Fibroblast of peridontal ligament (primary cell): Measurements from ENCODE around the gene TRMT61B.
A peak's percentile ranks its signal among the peaks of the same experiment; 100 is the strongest.

ENCODE experiments used
- DNase-seq: peaks from one replicate; pipeline ENCODE4 v3.0.0-alpha.2; 2010; ENCODE audit errors: extremely low read depth

The TRMT61B gene

DNA sequence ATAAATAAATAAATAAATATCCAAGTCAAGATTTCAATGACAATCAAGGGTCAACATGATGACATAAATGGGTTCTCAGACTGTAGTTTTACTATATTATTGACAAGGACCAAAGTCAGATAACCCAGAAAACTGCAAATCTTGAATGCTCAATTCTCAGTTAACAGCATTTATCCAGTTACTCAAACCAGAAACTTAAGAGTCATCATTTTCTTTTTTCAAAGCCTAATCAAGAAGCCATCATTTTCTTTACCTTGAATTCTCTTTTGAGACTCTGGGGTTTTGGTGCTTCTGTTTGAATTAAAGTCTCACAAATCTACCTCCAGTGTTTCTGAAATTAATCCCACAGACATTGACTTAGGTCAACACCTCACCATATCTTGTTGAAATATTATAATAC is 14.1 kb downstream of the TRMT61B start:
- DNase-seq: no peak

DNA sequence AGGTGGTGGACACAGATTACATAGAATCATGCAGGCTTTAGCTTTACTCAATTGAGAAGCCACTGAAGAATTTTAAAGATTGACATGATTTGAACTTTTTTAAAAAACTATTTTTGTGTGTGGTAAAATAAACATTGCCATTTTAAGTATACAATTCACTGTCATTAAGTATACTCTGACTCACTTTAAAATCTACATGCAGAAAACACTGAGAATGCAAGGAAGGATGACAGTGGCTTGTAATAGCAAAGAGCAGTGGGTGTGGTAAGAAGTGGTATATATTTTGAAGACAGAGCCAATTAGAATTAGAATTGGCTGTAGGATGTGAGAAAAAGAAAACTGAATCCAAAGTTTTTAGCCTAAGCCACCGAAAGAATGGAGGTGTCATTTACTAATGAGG is 14.9 kb downstream of the TRMT61B start:
- DNase-seq: peak; percentile 2

GRCh38 chr2:28842042-28842441 is 28.1 kb downstream of the TRMT61B start:
- DNase-seq: no peak

GRCh38 chr2:28838971-28839370 is 31.1 kb downstream of the TRMT61B start:
- no peak for DNase-seq

- no peak for DNase-seq
Measured at GRCh38 chr2:28835781-28836180, 34.3 kb downstream of the TRMT61B start.

- DNase-seq: no peak
Measured at GRCh38 chr2:28833740-28834470, 36.2 kb downstream of the TRMT61B start.

DNA sequence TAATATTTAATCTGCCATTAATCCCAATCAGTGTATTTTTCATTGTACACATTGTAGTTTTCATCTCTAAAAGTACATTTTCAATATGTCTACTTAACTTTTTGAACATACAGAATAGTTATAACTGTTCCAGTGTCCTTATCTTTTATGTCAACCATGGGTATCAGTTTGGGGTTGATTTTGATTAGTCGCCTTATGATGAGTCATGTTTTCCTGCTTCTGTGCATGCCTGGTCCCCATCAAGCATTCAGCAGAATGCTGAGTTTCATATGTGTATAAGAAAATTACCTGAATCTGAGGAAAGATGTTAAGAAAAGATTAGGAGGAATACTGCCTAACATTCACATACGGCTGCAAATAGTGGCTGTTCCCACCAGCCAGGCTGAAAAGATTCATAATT is 41.7 kb downstream of the TRMT61B start:
- peak; percentile 25 for DNase-seq

- no peak for DNase-seq
Measured at GRCh38 chr2:28824870-28825269, 45.2 kb downstream of the TRMT61B start.

DNA sequence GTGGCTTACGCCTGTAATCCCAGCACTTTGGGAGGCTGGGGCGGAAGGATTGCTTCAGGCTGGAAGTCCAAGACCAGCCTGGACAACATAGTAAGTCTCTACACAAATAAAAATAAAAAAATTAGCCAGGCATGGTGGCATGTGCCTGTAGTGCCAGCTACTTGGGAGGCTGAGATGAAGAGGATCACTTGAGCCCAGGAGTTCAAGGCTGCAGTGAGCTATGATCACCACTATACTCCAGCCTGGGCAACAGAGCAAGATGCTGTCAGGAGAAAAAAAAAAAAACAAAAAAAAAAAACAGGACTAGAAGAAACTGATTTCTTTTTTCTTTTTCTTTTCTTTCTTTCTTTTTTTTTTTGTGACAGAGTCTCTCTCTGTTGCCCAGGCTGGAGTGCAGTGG is 45.9 kb downstream of the TRMT61B start:
- no peak for DNase-seq

DNA sequence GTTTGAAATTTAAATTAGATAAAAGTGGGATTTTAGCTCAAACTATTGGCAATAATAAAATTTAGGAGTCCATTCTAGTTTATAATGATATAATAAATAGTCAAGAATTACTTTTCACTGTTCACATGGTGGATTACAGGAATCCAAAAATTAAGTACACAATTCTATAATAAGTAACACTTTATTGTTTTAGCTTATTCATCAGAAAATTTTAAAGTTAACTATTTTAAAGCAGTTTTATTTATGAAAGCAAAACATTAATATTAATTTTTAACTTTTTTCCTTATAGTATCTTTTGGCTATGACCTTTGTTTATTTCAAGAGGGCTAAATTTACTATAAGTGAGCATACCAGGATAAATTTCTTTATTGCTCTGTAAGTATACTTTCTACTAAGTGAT is 48.1 kb downstream of the TRMT61B start:
- no peak for DNase-seq

DNA sequence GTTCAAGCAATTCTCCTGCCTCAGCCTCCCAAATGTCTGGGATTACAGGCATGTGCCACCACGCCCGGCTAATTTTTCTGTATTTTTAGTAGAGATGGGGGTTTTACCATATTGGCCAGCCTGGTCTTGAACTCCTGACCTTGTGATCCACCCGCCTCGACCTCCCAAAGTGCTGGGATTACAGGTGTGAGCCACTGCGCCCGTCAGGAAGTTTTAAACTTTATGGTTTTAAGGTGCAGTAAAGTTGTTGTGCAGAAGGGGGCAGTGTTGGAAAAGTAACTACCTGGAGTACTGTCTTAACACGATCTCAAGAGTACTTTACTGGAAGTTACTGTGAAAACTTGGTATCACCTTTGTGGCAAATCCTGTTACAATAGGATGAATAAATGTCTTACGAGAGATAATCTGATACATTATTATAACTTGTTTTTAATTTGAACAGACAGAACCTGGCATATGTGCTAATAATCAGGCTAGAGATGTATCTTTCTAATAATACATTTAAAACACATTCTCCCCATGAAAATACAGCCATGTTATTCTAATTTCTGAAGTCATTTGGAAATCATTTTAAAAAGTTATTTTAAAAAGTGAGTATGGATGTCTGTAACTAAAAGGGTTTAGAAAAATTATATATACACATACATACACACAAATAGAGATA is 48.7 kb downstream of the TRMT61B start:
- DNase-seq: peak; percentile 69

GRCh38 chr2:28818053-28818452 is 52.1 kb downstream of the TRMT61B start:
- DNase-seq: no peak

DNA sequence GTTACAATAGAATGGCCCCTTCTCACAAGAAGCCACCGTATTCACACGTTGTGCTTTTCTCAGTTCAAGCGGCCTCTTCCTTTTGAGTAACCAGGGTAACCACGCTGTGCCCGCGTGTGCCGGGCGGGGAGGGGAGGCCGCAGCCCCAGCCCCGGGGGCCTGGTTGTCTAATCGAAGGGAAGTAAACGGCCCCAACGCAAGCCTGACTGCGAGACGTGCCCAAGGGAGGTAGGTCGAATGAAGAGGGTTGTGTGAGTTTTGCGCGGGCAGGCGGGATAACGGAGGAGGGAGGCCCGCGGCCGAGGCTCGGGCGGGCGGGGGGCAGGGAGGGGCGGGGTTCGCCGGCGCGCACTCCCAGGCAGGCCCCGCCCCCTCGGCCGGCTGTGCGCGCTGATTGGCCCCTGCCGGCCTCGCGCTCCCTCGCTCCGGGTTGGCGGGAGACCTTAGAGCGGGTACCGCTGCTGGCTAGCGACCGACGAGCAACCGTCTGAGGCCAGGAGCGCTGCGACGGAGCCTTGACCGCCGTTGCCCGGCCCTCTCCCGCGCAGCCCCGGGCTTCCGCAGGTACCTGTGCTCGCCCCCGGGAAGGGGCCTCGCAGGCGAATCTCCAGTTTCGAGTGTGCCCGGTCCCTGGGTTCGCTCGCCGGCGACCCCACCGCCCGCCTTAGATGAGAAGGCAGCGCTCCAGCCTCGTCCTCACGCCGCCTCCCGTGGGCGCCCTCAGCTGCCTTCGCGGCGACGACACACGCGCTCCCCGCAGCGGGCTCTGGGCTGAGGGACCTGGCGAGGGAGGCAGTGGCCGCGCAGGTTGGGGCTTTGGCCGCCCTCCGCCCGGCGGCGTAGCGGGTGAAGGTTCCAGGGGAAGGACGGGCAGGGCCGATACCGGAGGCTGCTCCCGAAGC is 59.5 kb downstream of the TRMT61B start, which contains the start of gene SPDYA:
TSS of gene SPDYA (plus strand) at position 451 of the 902 bp plus-strand sequence. CDS start 5,181 bp downstream, outside the sequence.
- peak; percentile 44 for DNase-seq

DNA sequence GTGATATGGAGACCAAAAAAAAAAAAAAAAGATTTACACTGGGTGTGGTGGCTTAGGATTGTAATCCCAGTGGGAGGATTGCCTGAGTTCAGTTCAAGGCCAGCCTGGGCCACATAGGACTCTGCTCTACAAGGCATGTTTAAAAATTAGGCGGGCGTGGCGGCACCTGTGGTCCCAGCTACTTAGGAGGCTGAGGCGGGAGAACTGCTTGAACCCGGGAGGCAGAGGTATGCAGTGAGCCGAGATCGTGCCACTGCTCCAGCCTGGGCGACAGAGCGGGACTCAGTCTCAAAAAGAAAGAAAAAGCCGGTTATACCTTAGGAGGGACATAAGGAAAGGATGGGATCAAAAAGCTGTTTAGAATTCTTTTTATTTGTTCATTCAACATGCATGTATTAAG is 60.2 kb downstream of the TRMT61B start:
- DNase-seq: no peak

DNA sequence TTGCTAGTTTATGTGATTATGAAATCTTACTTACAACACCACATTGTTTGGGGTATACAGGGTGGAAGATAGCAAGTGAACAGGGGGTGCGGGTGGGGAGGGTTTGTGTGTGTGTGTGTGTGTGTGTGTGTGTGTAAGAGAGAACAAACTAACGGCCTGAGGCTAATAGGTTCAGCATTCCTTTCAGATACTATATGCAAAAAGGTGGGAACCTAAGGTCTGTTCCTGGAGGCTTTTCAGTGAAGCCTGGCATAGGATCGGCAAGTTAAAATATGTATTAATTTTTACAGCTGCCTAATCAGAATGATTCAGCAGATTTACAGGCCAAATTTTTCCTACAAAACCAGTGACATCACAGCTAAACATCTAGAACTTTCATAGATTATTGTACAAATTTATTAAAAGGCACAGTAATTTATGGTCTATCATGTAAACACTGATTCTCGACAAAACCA is 67.1 kb downstream of the TRMT61B start:
- DNase-seq: peak; percentile 71

- DNase-seq: peak; percentile 42
Measured at GRCh38 chr2:28801726-28802125, 68.4 kb downstream of the TRMT61B start.
